IPS-15b (cell line): Measurements from ENCODE around the gene PIKFYVE.

Experiments used
- H3K27me3 ChIP-seq: one replicate; pipeline ENCODE4 v1.6.1; 2013; ENCODE audit warnings: low read length; ENCODE audit not compliant: control insufficient read depth, insufficient read depth
- H3K36me3 ChIP-seq: one replicate; pipeline ENCODE4 v1.6.1; 2013; ENCODE audit warnings: low read length; ENCODE audit not compliant: control insufficient read depth, insufficient read depth
- H3K4me1 ChIP-seq: one replicate; pipeline ENCODE4 v1.6.1; 2013; ENCODE audit warnings: mild to moderate bottlenecking, low read length; ENCODE audit not compliant: control insufficient read depth, insufficient read depth
- H3K4me3 ChIP-seq: one replicate; pipeline ENCODE4 v1.5.1; 2013; ENCODE audit warnings: low read depth, low read length
- H3K9ac ChIP-seq: one replicate; pipeline ENCODE4 v1.6.1; 2013; ENCODE audit warnings: low read depth, mild to moderate bottlenecking, low read length
- H3K9me3 ChIP-seq: one replicate; pipeline ENCODE4 v1.6.1; 2013; ENCODE audit warnings: mild to moderate bottlenecking, low read length; ENCODE audit not compliant: control insufficient read depth, insufficient read depth

Gene PIKFYVE

GRCh38 chr2:208285853-208286252, 19.8 kb downstream of the PIKFYVE start:
- Histone ChIP-seq H3K27me3 (no peaks in the 10 kb centered on the region), H3K9me3 (no peaks in the 10 kb centered on the region), H3K4me1 (no peaks in the 10 kb centered on the region), H3K4me3 (no peak overlapping the region), H3K36me3 (peaks cover 17% of the 10 kb centered on the region), H3K9ac (no peak overlapping the region)

- H3K27me3 ChIP-seq, result no peaks in the 10 kb centered on the region
- no peaks in the 10 kb centered on the region for H3K4me1 ChIP-seq
- peaks cover 3% of the 10 kb centered on the region for H3K36me3 ChIP-seq
- no peaks in the 10 kb centered on the region for H3K9me3 ChIP-seq
- H3K4me3 ChIP-seq, result no peak overlapping the region
- H3K9ac ChIP-seq, result no peak overlapping the region
These were observed 28.5 kb downstream of the PIKFYVE start for GRCh38 chr2:208294482-208295024.

GRCh38 chr2:208295834-208296233, 29.8 kb downstream of the PIKFYVE start:
- peaks cover 6% of the 10 kb centered on the region for H3K36me3 ChIP-seq
- no peaks in the 10 kb centered on the region for H3K9me3 ChIP-seq
- H3K9ac ChIP-seq, result no peak overlapping the region
- no peak overlapping the region for H3K4me3 ChIP-seq
- H3K27me3 ChIP-seq, result no peaks in the 10 kb centered on the region
- no peaks in the 10 kb centered on the region for H3K4me1 ChIP-seq

- H3K4me3 ChIP-seq, result no peak overlapping the region
- no peaks in the 10 kb centered on the region for H3K4me1 ChIP-seq
- H3K9ac ChIP-seq, result no peak overlapping the region
- no peaks in the 10 kb centered on the region for H3K27me3 ChIP-seq
- no peaks in the 10 kb centered on the region for H3K9me3 ChIP-seq
- peaks cover 9% of the 10 kb centered on the region for H3K36me3 ChIP-seq
These were observed 30.6 kb downstream of the PIKFYVE start for GRCh38 chr2:208296610-208297009.

GRCh38 chr2:208297961-208298360, 31.9 kb downstream of the PIKFYVE start:
- Histone ChIP-seq H3K4me1 (no peaks in the 10 kb centered on the region), H3K36me3 (peaks cover 11% of the 10 kb centered on the region), H3K9ac (no peak overlapping the region), H3K27me3 (no peaks in the 10 kb centered on the region), H3K9me3 (no peaks in the 10 kb centered on the region), H3K4me3 (no peak overlapping the region)

- H3K9ac ChIP-seq, result no peak overlapping the region
- H3K27me3 ChIP-seq, result no peaks in the 10 kb centered on the region
- H3K36me3 ChIP-seq, result peaks cover 22% of the 10 kb centered on the region
- no peak overlapping the region for H3K4me3 ChIP-seq
- H3K9me3 ChIP-seq, result no peaks in the 10 kb centered on the region
- H3K4me1 ChIP-seq, result no peaks in the 10 kb centered on the region
These were observed 35.0 kb downstream of the PIKFYVE start for GRCh38 chr2:208300847-208301618.

GRCh38 chr2:208304157-208304556, 38.1 kb downstream of the PIKFYVE start:
- Histone ChIP-seq H3K4me1 (no peaks in the 10 kb centered on the region), H3K27me3 (no peaks in the 10 kb centered on the region), H3K4me3 (no peak overlapping the region), H3K9me3 (no peaks in the 10 kb centered on the region), H3K36me3 (peaks cover 20% of the 10 kb centered on the region), H3K9ac (no peak overlapping the region)

GRCh38 chr2:208304695-208305094, 38.6 kb downstream of the PIKFYVE start:
- H3K9me3 ChIP-seq, result no peaks in the 10 kb centered on the region
- H3K4me3 ChIP-seq, result no peak overlapping the region
- H3K9ac ChIP-seq, result no peak overlapping the region
- H3K4me1 ChIP-seq, result no peaks in the 10 kb centered on the region
- peaks cover 18% of the 10 kb centered on the region for H3K36me3 ChIP-seq
- no peaks in the 10 kb centered on the region for H3K27me3 ChIP-seq

- Histone ChIP-seq H3K9ac (no peak overlapping the region), H3K4me3 (no peak overlapping the region), H3K36me3 (peaks cover 16% of the 10 kb centered on the region), H3K9me3 (no peaks in the 10 kb centered on the region), H3K4me1 (no peaks in the 10 kb centered on the region), H3K27me3 (no peaks in the 10 kb centered on the region)
These were observed 40.2 kb downstream of the PIKFYVE start for GRCh38 chr2:208306291-208306690.

- Histone ChIP-seq H3K4me3 (no peak overlapping the region), H3K27me3 (no peaks in the 10 kb centered on the region), H3K36me3 (peaks cover 5% of the 10 kb centered on the region), H3K9me3 (no peaks in the 10 kb centered on the region), H3K9ac (no peak overlapping the region), H3K4me1 (no peaks in the 10 kb centered on the region)
These were observed 45.3 kb downstream of the PIKFYVE start for GRCh38 chr2:208311321-208311720.

- no peaks in the 10 kb centered on the region for H3K4me1 ChIP-seq
- no peak overlapping the region for H3K4me3 ChIP-seq
- no peaks in the 10 kb centered on the region for H3K9me3 ChIP-seq
- no peak overlapping the region for H3K9ac ChIP-seq
- H3K27me3 ChIP-seq, result no peaks in the 10 kb centered on the region
- H3K36me3 ChIP-seq, result peaks cover 5% of the 10 kb centered on the region
These were observed 45.9 kb downstream of the PIKFYVE start for GRCh38 chr2:208311954-208312353.

- Histone ChIP-seq H3K27me3 (no peaks in the 10 kb centered on the region), H3K36me3 (peaks cover 5% of the 10 kb centered on the region), H3K4me3 (no peak overlapping the region), H3K9ac (no peak overlapping the region), H3K4me1 (no peaks in the 10 kb centered on the region), H3K9me3 (no peaks in the 10 kb centered on the region)
These were observed 49.2 kb downstream of the PIKFYVE start for GRCh38 chr2:208315081-208315788.
